H9 (cell line): Measurements from ENCODE around the gene ASB18. TPM values are rescaled to one million over a fixed set of nuclear protein-coding genes. Genes with fewer than 3 reads are reported as not detected.

ENCODE experiments used
- DNase-seq: peaks from one replicate; pipeline ENCODE4 v3.0.0-alpha.2; 2017
- H2AFZ ChIP-seq: one replicate; pipeline ENCODE4 v1.6.1; 2013; ENCODE audit warnings: mild to moderate bottlenecking, low read length, control low read depth, moderate library complexity
- H2AK5ac ChIP-seq: 2 replicates; pipeline ENCODE4 v1.6.1; 2013; ENCODE audit warnings: low read length, control low read depth, mixed read lengths; ENCODE audit not compliant: insufficient read length
- H2BK120ac ChIP-seq: one replicate; pipeline ENCODE4 v1.6.1; 2013; ENCODE audit warnings: low read depth, mild to moderate bottlenecking, low read length, control low read depth, inconsistent platforms; ENCODE audit not compliant: poor library complexity, severe bottlenecking
- H2BK12ac ChIP-seq: 2 replicates; pipeline ENCODE4 v1.6.1; 2013; ENCODE audit warnings: low read length, control low read depth, mixed read lengths, low read depth; ENCODE audit not compliant: insufficient read length
- H2BK15ac ChIP-seq: 2 replicates; pipeline ENCODE4 v1.6.1; 2013; ENCODE audit warnings: low read depth, low read length, control low read depth
- H2BK20ac ChIP-seq: one replicate; pipeline ENCODE4 v1.6.1; 2013; ENCODE audit warnings: low read depth, mild to moderate bottlenecking, low read length, control low read depth, inconsistent platforms; ENCODE audit not compliant: poor library complexity, severe bottlenecking
- H2BK5ac ChIP-seq: 2 replicates; pipeline ENCODE4 v1.6.1; 2013; ENCODE audit warnings: low read length, control low read depth, mixed read lengths; ENCODE audit not compliant: insufficient read length
- H3K14ac ChIP-seq: 2 replicates; pipeline ENCODE4 v1.6.1; 2013; ENCODE audit warnings: low read length, control low read depth; ENCODE audit not compliant: insufficient read depth
- H3K18ac ChIP-seq: 2 replicates; pipeline ENCODE4 v1.6.1; 2013; ENCODE audit warnings: low read depth, mild to moderate bottlenecking, mixed read lengths, low read length, control low read depth; ENCODE audit not compliant: insufficient read length
- H3K23ac ChIP-seq: 2 replicates; pipeline ENCODE4 v1.6.1; 2013; ENCODE audit warnings: low read length, control low read depth, mixed read lengths, low read depth; ENCODE audit not compliant: insufficient read length
- H3K23me2 ChIP-seq: 2 replicates; pipeline ENCODE4 v1.6.1; 2013; ENCODE audit warnings: low read depth, mild to moderate bottlenecking, mixed read lengths, low read length, control low read depth; ENCODE audit not compliant: insufficient read length, poor library complexity, severe bottlenecking
- H3K27ac ChIP-seq: 2 replicates; pipeline ENCODE4 v1.5.1; 2013; ENCODE audit warnings: low read length, control low read depth, mixed read lengths, low read depth; ENCODE audit not compliant: insufficient read length
- H3K27me3 ChIP-seq: 2 replicates; pipeline ENCODE4 v1.6.1; 2013; ENCODE audit warnings: low read length, control low read depth, inconsistent platforms; ENCODE audit not compliant: insufficient read depth
- H3K4ac ChIP-seq: 2 replicates; pipeline ENCODE4 v1.6.1; 2013; ENCODE audit warnings: low read depth, mild to moderate bottlenecking, control low read depth, inconsistent platforms, low read length, moderate library complexity
- H3K4me1 ChIP-seq: 2 replicates; pipeline ENCODE4 v1.6.1; 2013; ENCODE audit warnings: low read length, control low read depth, inconsistent platforms; ENCODE audit not compliant: insufficient read depth
- H3K4me2 ChIP-seq: 2 replicates; pipeline ENCODE4 v1.6.1; 2013; ENCODE audit warnings: low read length, control low read depth, mixed read lengths; ENCODE audit not compliant: insufficient read length, insufficient read depth
- H3K56ac ChIP-seq: 2 replicates; pipeline ENCODE4 v1.6.1; 2013; ENCODE audit warnings: low read depth, mild to moderate bottlenecking, mixed read lengths, low read length, control low read depth; ENCODE audit not compliant: insufficient read length
- H3K79me1 ChIP-seq: 2 replicates; pipeline ENCODE4 v1.6.1; 2013; ENCODE audit warnings: low read depth, mild to moderate bottlenecking, moderate library complexity, low read length, control low read depth, inconsistent platforms; ENCODE audit not compliant: insufficient read depth, poor library complexity, severe bottlenecking
- H3K79me2 ChIP-seq: 2 replicates; pipeline ENCODE4 v1.6.1; 2013; ENCODE audit warnings: low read length, control low read depth, inconsistent platforms; ENCODE audit not compliant: insufficient read depth
- H3K9ac ChIP-seq: 2 replicates; pipeline ENCODE4 v1.6.1; 2013; ENCODE audit warnings: low read length, control low read depth, mixed read lengths; ENCODE audit not compliant: insufficient read length; ENCODE audit errors: extremely low read depth
- H3K9me3 ChIP-seq: one replicate; pipeline ENCODE4 v1.6.1; 2013; ENCODE audit warnings: low read depth, low read length, inconsistent platforms; ENCODE audit not compliant: control insufficient read depth
- H3T11ph ChIP-seq: one replicate; pipeline ENCODE4 v1.6.1; 2013; ENCODE audit warnings: mild to moderate bottlenecking, low read length, control low read depth, inconsistent platforms
- H4K20me1 ChIP-seq: one replicate; pipeline ENCODE4 v1.6.1; 2013; ENCODE audit not compliant: control insufficient read depth, insufficient read length, insufficient read depth
- H4K5ac ChIP-seq: 2 replicates; pipeline ENCODE4 v1.6.1; 2013; ENCODE audit warnings: low read depth, mild to moderate bottlenecking, mixed read lengths, low read length, control low read depth; ENCODE audit not compliant: insufficient read length
- H4K8ac ChIP-seq: replicated peaks from 2 replicates; pipeline ENCODE4 v1.6.1; 2013; ENCODE audit warnings: low read length, control low read depth, mixed read lengths, low read depth; ENCODE audit not compliant: insufficient read length
- H4K91ac ChIP-seq: 2 replicates; pipeline ENCODE4 v1.6.1; 2013; ENCODE audit warnings: low read depth, mild to moderate bottlenecking, moderate library complexity, mixed read lengths, low read length, control low read depth; ENCODE audit not compliant: insufficient read length
- H3K27ac Mint-ChIP-seq, 3 experiments: 2 replicates in 2 of 3; 3 replicates in 1 of 3; pipeline ENCODE4 v1.8.0; 2020 to 2021; ENCODE audit warnings: mixed read lengths in 3 of 3, mild to moderate bottlenecking in 1 of 3, moderate library complexity in 1 of 3
- H3K27me3 Mint-ChIP-seq: 2 replicates; pipeline ENCODE4 v1.8.0; 2021; ENCODE audit warnings: low read depth, mild to moderate bottlenecking, moderate library complexity, mixed read lengths
- H3K36me3 Mint-ChIP-seq, 3 experiments: 2 replicates in 2 of 3; 3 replicates in 1 of 3; pipeline ENCODE4 v1.8.0; 2020 to 2021; ENCODE audit warnings: low read depth in 3 of 3, mixed read lengths in 3 of 3; ENCODE audit not compliant: insufficient read depth in 1 of 3
- H3K4me1 Mint-ChIP-seq, 2 experiments: 2 replicates each; pipeline ENCODE4 v1.8.0; 2020; ENCODE audit warnings: mixed read lengths in 2 of 2
- H3K4me3 Mint-ChIP-seq, 2 experiments: 2 replicates in 1 of 2; 3 replicates in 1 of 2; pipeline ENCODE4 v1.8.0; 2020 to 2021; ENCODE audit warnings: mild to moderate bottlenecking in 2 of 2, mixed read lengths in 2 of 2, moderate library complexity in 1 of 2
- H3K9me3 Mint-ChIP-seq, 2 experiments: 2 replicates in 1 of 2; 3 replicates in 1 of 2; pipeline ENCODE4 v1.8.0; 2020; ENCODE audit warnings: mild to moderate bottlenecking in 2 of 2, mixed read lengths in 2 of 2, moderate library complexity in 1 of 2
- WGBS: extraction: QIAGEN DNeasy Blood & Tissue Kit; methylation state at CpG from one replicate; pipeline ENCODE4 v1.1.7; 2013; ENCODE audit warnings: missing lambda C conversion rate, low lambda C conversion rate, mixed read lengths; ENCODE audit not compliant: insufficient read length; ENCODE audit errors: extremely low coverage; 5-methylcytosine and 5-hydroxymethylcytosine counted together
- total RNA-seq: library from RNA; stranded (reverse); gene quantifications from 2 replicates; pipeline ENCODE4 v1.2.1, GENCODE V29; 2021
- TF ChIP-seq, protein P1 (sequence below): fragments of 200-600 bp; sonication (generic); conservative IDR thresholded peaks from 3 replicates; pipeline ENCODE4 v1.8.0; 2021; ENCODE audit warnings: antibody characterized with exemption, mild to moderate bottlenecking

Gene ASB18
- total RNA-seq, 1 experiment from 2014 or later: not detected

- TF ChIP-seq, protein P1, sequence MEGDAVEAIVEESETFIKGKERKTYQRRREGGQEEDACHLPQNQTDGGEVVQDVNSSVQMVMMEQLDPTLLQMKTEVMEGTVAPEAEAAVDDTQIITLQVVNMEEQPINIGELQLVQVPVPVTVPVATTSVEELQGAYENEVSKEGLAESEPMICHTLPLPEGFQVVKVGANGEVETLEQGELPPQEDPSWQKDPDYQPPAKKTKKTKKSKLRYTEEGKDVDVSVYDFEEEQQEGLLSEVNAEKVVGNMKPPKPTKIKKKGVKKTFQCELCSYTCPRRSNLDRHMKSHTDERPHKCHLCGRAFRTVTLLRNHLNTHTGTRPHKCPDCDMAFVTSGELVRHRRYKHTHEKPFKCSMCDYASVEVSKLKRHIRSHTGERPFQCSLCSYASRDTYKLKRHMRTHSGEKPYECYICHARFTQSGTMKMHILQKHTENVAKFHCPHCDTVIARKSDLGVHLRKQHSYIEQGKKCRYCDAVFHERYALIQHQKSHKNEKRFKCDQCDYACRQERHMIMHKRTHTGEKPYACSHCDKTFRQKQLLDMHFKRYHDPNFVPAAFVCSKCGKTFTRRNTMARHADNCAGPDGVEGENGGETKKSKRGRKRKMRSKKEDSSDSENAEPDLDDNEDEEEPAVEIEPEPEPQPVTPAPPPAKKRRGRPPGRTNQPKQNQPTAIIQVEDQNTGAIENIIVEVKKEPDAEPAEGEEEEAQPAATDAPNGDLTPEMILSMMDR: no peak
- WGBS: no CpG with 5 or more reads among the region's 5 CpGs
Measured at GRCh38 chr2:236204953-236205352, 59.3 kb downstream of the ASB18 start.

More at GRCh38 chr2:236204953-236205352, 59.3 kb downstream of the ASB18 start:
- Histone ChIP-seq H2BK15ac (no peak overlapping the region), H3K18ac (no peak overlapping the region), H3K79me2 (no peaks in the 10 kb centered on the region), H3K9me3 (no peaks in the 10 kb centered on the region), H3K23me2 (no peaks in the 10 kb centered on the region), H3K27me3 (no peaks in the 10 kb centered on the region), H2BK20ac (no peak overlapping the region), H3K56ac (no peak overlapping the region), H3K79me1 (no peaks in the 10 kb centered on the region), H3K23ac (no peak overlapping the region), H3K4ac (no peak overlapping the region), H4K91ac (no peak overlapping the region), H2AK5ac (no peak overlapping the region), H3K27ac (no peak overlapping the region), H2AFZ (no peak overlapping the region), H3K4me1 (no peaks in the 10 kb centered on the region), H4K8ac (no peak overlapping the region), H2BK120ac (no peak overlapping the region), H3K14ac (no peak overlapping the region), H2BK12ac (no peak overlapping the region), H4K5ac (no peak overlapping the region), H3K9ac (no peak overlapping the region), H3K4me2 (no peak overlapping the region), H4K20me1 (no peaks in the 10 kb centered on the region), H3T11ph (no peak overlapping the region), H2BK5ac (no peak overlapping the region)
- H3K36me3 Mint-ChIP-seq: no peaks in the 10 kb centered on the region; a peak in 1 of 7 replicates
- H3K4me1 Mint-ChIP-seq: peaks cover 4 to 10% of the 10 kb centered on the region in 2 experiments; a peak in 2 of 4 replicates
- H3K27ac Mint-ChIP-seq: no peak overlapping the region
- H3K27me3 Mint-ChIP-seq: peaks cover 6% of the 10 kb centered on the region
- no peak for DNase-seq
- no peak overlapping the region for H3K4me3 Mint-ChIP-seq
- H3K9me3 Mint-ChIP-seq: peaks cover 0 to 3% of the 10 kb centered on the region in 2 experiments; a peak in 4 of 5 replicates
